Left renal pelvis (tissue), 4 donors: Measurements from ENCODE around the gene THAP7. TPM values are rescaled to one million over a fixed set of nuclear protein-coding genes. Genes with fewer than 3 reads are reported as not detected.

Experiments
- DNase-seq, 4 donors: peaks; one replicate each; pipeline ENCODE4 v3.0.0-alpha.2; 2013; ENCODE audit warnings: low read depth in 4 of 4, low spot score in 3 of 4
- polyA plus RNA-seq, 4 donors: library from polyadenylated mRNA; unstranded; fragments of 120-200 nt; gene quantifications; one replicate each; pipeline ENCODE4 v1.2.1, GENCODE V29; 2013; ENCODE audit not compliant: insufficient read length in 4 of 4

THAP7 gene
- polyA plus RNA-seq, 4 donors, result 15.4 to 26.2 (median 21.2) TPM

GRCh38 chr22:21031545-21032036 is 29.7 kb upstream of the THAP7 start:
- no peak for DNase-seq

GRCh38 chr22:21030621-21031544 is 29.0 kb upstream of the THAP7 start:
- DNase-seq, result no peak

- DNase-seq, result no peak
Observed at GRCh38 chr22:21030032-21030431, 28.1 kb upstream of the THAP7 start.

- DNase-seq, result no peak
Observed at GRCh38 chr22:21029486-21030025, 27.6 kb upstream of the THAP7 start.

- DNase-seq, result no peak
Observed at GRCh38 chr22:21028277-21029251, 26.6 kb upstream of the THAP7 start.

- DNase-seq, result no peak
Observed at GRCh38 chr22:21026783-21027692, 25.1 kb upstream of the THAP7 start.

DNA sequence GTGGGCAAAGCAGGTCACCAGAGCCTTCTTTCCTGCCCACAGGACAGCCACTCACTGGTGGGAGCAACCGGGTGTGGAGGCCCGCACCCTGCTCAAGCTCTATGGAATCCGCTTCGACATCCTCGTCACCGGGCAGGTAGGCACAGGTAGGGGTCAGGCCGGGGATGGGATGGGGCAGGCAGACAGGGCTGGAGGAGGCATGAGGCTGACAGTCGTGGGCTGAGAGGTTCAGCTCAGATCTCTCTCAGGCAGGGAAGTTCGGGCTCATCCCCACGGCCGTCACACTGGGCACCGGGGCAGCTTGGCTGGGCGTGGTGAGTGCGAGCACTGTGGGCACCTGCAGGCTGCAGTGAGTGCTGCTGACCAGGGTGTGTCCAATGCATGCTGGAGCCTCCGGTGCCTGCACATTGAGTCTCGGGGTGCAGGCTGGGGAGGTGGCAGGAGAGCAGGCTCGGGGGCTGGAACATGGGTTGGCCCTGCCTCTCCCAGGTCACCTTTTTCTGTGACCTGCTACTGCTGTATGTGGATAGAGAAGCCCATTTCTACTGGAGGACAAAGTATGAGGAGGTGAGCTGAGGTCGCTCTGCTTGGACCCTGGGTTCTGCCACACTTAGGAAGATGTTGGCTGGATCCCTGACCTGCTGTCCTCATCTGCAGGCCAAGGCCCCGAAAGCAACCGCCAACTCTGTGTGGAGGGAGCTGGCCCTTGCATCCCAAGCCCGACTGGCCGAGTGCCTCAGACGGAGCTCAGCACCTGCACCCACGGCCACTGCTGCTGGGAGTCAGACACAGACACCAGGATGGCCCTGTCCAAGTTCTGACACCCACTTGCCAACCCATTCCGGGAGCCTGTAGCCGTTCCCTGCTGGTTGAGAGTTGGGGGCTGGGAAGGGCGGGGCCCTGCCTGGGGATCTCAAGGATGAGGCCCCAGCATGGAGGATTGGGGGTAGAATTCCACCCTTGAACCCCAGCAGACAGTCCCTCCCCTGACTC is 24.1 kb upstream of the THAP7 start:
- DNase-seq, result no peak

GRCh38 chr22:21025266-21025665 is 23.3 kb upstream of the THAP7 start:
- no peak for DNase-seq

DNA sequence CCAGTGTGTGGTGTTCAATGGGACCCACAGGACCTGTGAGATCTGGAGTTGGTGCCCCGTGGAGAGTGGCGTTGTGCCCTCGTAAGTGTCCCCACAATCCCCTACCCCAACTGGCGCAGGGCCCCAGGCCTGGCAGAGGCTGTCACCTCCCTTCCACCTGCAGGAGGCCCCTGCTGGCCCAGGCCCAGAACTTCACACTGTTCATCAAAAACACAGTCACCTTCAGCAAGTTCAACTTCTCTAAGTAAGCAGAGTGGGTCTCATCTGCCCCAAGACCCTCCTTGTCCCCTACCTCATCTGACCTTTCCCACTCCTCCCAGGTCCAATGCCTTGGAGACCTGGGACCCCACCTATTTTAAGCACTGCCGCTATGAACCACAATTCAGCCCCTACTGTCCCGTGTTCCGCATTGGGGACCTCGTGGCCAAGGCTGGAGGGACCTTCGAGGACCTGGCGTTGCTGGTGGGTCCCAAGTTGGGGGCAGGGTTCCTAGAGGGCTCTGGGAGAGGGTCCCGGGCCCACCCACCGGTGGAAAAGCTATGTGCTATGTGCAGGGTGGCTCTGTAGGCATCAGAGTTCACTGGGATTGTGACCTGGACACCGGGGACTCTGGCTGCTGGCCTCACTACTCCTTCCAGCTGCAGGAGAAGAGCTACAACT is 21.2 kb upstream of the THAP7 start:
- no peak for DNase-seq

DNA sequence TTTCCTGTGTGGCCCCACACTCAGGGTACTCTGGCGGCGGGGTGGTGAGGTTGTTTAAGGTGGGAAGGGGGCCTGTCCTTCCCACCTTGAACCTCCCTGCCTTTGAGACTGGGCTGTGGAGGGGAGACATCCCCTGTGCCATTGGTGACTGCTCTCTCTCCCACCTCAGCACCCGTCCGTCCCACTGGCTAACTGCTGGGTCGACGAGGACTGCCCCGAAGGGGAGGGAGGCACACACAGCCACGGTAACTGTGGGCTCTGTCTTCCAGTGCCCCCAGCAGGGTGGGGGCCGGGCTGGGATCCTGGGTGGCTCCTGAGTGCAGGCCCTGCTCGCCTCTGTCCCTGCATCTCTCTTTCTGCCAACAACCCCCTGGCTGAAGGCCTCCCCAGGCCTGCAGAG is 20.6 kb upstream of the THAP7 start:
- no peak for DNase-seq

GRCh38 chr22:21020802-21021429 is 19.0 kb upstream of the THAP7 start:
- DNase-seq, result no peak

GRCh38 chr22:21018314-21018713 is 16.4 kb upstream of the THAP7 start:
- DNase-seq, result no peak

- no peak for DNase-seq
Observed at GRCh38 chr22:21016644-21017420, 14.9 kb upstream of the THAP7 start.

GRCh38 chr22:21015466-21016006 is 13.6 kb upstream of the THAP7 start:
- no peak for DNase-seq

DNA sequence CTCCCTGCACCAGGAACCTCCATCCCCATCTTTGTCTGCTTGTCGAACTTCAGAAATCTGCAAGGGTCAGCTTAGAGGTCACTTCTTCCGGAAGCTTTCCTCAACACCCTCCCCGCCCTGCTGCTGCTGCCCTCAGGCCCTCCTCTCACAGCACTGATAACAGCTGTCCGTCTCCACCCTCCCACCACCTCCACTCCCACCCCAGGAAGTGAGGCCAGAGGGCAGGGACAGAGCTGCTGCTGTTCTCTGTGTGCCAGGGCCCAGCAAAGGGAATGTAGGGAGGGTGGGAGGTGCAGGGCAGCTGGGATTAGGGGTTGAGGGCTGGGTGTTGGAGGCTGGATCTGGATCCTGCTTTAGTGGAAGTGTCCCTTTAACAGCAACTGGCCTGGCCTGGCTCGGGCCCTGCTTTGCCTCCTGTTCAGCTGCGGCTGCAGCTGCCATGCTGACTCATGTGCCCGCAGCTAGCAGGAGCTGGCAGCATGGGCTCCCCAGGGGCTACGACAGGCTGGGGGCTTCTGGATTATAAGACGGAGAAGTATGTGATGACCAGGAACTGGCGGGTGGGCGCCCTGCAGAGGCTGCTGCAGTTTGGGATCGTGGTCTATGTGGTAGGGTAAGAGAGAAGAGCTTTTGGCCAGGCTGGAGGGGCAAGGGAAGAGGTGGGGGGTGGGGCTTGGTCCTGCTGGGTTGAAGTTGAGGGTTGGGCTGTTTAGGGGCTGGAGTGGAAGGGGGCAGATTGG is 13.0 kb upstream of the THAP7 start, which contains the start of gene P2RX6:
Gene P2RX6, plus strand, starts transcription at position 440 of the 740 bp plus-strand sequence. Its CDS starts 10 bp downstream, at position 450.
- DNase-seq, result no peak
